Gastroesophageal sphincter (tissue), 4 donors: ENCODE results near the gene SERINC2. TPM values are rescaled to one million over a fixed set of nuclear protein-coding genes. Genes with fewer than 3 reads are reported as not detected.

ENCODE experiments used
- ATAC-seq: fragments of 150-250 bp; one replicate; pipeline ENCODE4 v1.9.1; 2016; ENCODE audit warnings: mild to moderate bottlenecking, moderate library complexity
- H3K27ac ChIP-seq, 4 donors: fragments of 200-600 bp; sonication (generic) in 3 of 4; 1 replicate in 3 of 4; 2 replicates in 1 of 4; pipeline ENCODE4 v1.5.1; 2016 to 2019
- H3K27me3 ChIP-seq: fragments of 200-600 bp; sonication (generic); one replicate; pipeline ENCODE4 v1.5.1; 2019
- H3K36me3 ChIP-seq, 2 donors: fragments of 200-600 bp; sonication (generic); one replicate each; pipeline ENCODE4 v1.5.1; 2019; ENCODE audit warnings: control low read depth in 1 of 2
- H3K4me1 ChIP-seq, 3 donors: fragments of 200-600 bp; sonication (generic); 1 replicate in 2 of 3; 2 replicates in 1 of 3; pipeline ENCODE4 v1.5.1; 2016 to 2019; ENCODE audit warnings: control low read depth in 2 of 3
- H3K4me3 ChIP-seq, 2 donors: fragments of 200-600 bp; sonication (generic); one replicate each; pipeline ENCODE4 v1.5.1; 2019; ENCODE audit warnings: mild to moderate bottlenecking in 1 of 2, moderate library complexity in 1 of 2
- H3K9me3 ChIP-seq, 3 donors: fragments of 200-600 bp; sonication (generic); one replicate each; pipeline ENCODE4 v1.5.1; 2017 to 2019; ENCODE audit warnings: control low read depth in 2 of 3
- EP300 ChIP-seq: sonication (generic); formaldehyde crosslinking; IDR thresholded peaks from one replicate; pipeline ENCODE4 v1.6.1; 2017; ENCODE audit warnings: antibody characterized with exemption, mild to moderate bottlenecking
- POLR2A ChIP-seq, 2 donors: fragments of 450-650 bp; IDR thresholded peaks; one replicate each; pipeline ENCODE4 v1.6.1; 2017; ENCODE audit warnings: antibody characterized with exemption in 2 of 2, mild to moderate bottlenecking in 2 of 2, moderate library complexity in 1 of 2
- POLR2AphosphoS5 ChIP-seq: sonication (generic); formaldehyde crosslinking; IDR thresholded peaks from one replicate; pipeline ENCODE4 v1.6.1; 2017; ENCODE audit warnings: antibody characterized with exemption
- WGBS, 2 donors: methylation state at CpG; one replicate each; pipeline ENCODE4 v1.1.5; 2018; ENCODE audit warnings: low coverage in 1 of 2; 5-methylcytosine and 5-hydroxymethylcytosine counted together
- total RNA-seq, 4 donors: library from RNA; depleted of rRNA; stranded (reverse); fragments of >200 nt; gene quantifications; one replicate each; pipeline ENCODE4 v1.1.0, GENCODE V29; 2016
- TF ChIP-seq, protein P1 (sequence below), 4 experiments: fragments of 200-600 bp in 2 of 4; fragments of 450-650 bp in 2 of 4; sonication (generic) in 1 of 4; IDR thresholded peaks; one replicate each; pipeline ENCODE4 v1.5.1; 2017 to 2019; ENCODE audit warnings: antibody characterized with exemption in 4 of 4, mild to moderate bottlenecking in 2 of 4, moderate library complexity in 2 of 4

SERINC2 gene
- total RNA-seq, 4 donors from 2014 or later = 2.5 to 8.7 (median 4.1) TPM

DNA sequence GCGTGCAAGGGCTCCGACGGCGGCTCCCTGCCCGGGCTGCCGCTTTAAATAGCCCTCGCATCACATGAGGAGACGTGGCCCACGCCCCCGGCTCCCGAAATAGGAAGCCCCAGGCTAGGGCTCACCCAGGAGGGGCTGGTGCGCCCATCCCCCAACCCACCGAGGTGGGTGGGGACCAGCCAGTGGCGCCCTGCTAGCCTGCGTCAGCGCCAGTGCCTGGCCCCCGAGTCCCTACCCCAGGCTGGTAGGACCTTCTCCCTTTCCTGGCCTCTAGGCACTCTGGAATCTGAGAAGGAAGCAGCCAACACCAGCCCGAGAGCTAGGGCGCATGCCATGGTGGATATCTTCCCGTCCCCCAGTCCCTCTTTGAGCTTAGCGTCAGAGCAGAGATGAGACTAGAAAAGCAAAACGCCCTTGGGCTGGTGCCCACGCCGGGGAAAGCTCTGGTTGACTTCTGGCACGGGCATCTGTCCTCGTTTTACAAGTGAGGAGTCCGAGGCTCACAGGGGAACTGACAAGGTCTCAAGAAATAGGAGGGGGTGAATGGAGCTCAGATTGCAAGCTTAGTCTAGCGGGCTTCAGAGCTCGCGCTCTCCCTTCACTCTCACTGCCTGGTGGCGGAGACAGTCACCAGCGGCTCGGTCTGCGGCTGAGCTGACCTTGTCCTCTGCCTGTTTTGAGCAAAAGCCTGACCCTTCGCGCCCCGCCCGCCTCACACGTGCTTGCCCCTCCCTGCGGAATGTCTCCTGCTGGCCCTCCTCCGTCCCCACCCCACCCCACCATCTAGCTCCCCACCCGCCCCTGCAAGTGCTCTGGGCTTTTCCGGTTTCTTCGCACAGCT, 39.7 kb upstream of the SERINC2 start, which contains the start of gene FABP3:
Gene FABP3, minus strand, starts transcription at position 21 of the 841 bp plus-strand sequence. CDS start 62 bp downstream, outside the sequence.
- TF ChIP-seq, protein P1, sequence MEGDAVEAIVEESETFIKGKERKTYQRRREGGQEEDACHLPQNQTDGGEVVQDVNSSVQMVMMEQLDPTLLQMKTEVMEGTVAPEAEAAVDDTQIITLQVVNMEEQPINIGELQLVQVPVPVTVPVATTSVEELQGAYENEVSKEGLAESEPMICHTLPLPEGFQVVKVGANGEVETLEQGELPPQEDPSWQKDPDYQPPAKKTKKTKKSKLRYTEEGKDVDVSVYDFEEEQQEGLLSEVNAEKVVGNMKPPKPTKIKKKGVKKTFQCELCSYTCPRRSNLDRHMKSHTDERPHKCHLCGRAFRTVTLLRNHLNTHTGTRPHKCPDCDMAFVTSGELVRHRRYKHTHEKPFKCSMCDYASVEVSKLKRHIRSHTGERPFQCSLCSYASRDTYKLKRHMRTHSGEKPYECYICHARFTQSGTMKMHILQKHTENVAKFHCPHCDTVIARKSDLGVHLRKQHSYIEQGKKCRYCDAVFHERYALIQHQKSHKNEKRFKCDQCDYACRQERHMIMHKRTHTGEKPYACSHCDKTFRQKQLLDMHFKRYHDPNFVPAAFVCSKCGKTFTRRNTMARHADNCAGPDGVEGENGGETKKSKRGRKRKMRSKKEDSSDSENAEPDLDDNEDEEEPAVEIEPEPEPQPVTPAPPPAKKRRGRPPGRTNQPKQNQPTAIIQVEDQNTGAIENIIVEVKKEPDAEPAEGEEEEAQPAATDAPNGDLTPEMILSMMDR (IDR thresholded peaks at IDR 0.05) = peak in 1 of 4 experiments; percentile 18
- TF ChIP-seq POLR2A (IDR thresholded peaks at IDR 0.05) (peak in 1 of 2 donors; percentile 35), EP300 (no peak), POLR2AphosphoS5 (peak; percentile 63)
- Histone ChIP-seq H3K4me1 (peaks cover 0 to 69% (median 27%) of the 10 kb centered on the region in 3 donors), H3K4me3 (peak within 1 kb of the TSS; percentile 33 to 57), H3K36me3 (no peaks in the 10 kb centered on the region), H3K27ac (peak within 1 kb of the TSS; percentile 62 to 90 (median 88)), H3K9me3 (no peaks in the 10 kb centered on the region), H3K27me3 (no peaks in the 10 kb centered on the region)
- ATAC-seq = peak; percentile 79
- 0% methylated on average over 1 to 7 of the region's 44 CpGs for WGBS, 2 donors

DNA sequence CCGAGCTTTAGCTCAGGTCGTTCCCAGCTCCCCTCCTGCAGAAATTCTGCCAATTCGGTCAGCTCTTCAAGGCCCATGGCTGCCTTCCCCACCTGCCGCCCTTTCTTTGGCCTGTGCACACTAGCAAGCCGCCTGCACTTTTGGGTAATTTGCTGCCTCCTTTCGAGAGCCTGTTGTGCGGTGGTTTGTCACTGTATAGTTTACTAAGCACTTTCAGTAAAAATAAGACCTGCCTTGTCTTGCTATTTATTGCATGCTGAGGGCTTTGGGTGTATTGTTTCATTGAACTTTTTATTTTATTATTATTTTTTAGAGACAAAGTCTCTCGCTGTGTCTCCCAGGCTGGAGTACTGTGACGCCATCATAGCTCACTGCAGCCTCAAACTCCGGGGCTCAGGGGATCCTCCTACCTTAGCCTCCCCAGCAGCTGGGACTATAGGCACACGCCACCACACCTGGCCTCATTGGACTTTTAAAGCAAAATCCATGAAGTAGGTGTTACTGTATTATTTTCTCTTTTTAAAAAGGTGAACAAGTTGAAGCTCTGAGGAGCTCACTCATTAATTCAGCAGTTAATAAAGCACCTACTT, 39.0 kb upstream of the SERINC2 start:
- no peaks in the 10 kb centered on the region for H3K9me3 ChIP-seq
- H3K4me3 ChIP-seq = peak overlapping the region; percentile 33 to 57
- H3K27ac ChIP-seq = peak overlapping the region; percentile 62 to 90 (median 88)
- ATAC-seq = no peak
- peaks cover 0 to 62% (median 27%) of the 10 kb centered on the region in 3 donors for H3K4me1 ChIP-seq
- H3K27me3 ChIP-seq = no peaks in the 10 kb centered on the region
- no peak for TF ChIP-seq EP300
- TF ChIP-seq, protein P1 (IDR thresholded peaks at IDR 0.05) = no peak
- no peak for TF ChIP-seq POLR2A (IDR thresholded peaks at IDR 0.05)
- no peak for TF ChIP-seq POLR2AphosphoS5
- WGBS, 2 donors = 30 to 32% methylated on average over 4 to 11 of the region's 11 CpGs
- H3K36me3 ChIP-seq = no peaks in the 10 kb centered on the region

DNA sequence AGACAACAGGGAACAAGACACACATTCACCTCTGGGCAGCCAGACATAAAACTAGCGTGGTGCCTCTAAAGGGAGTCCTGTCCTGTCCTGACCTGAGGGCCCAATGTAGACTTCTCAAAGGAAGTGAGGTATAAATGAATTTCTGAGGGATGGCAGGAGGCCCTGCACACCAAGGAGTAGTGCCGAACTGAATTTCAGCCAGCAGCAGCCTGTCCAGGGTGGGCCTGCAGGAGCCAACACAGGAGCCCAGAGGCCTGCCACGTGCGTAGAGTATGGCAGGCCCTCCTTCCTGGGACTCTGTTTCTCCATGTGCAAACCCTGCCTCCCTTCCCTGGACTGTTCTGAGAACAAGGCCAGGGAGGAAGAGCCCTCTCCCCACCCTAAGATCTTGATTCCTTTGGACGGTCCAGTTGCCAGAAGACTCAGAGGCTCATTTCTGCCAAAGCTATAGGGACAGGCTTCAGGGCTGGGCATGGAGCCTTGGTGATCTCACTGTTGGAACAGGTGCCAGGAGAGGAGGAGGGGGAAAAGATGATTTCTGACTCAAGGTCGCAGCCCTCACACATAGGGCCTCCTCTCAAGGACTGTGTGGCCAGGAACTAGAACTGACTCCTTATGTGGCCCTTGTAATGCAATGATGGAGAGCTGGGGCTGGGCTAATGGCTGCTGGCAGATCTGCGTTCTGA, 38.4 kb upstream of the SERINC2 start:
- TF ChIP-seq POLR2AphosphoS5 (peak; percentile 56), EP300 (no peak)
- peaks cover 0 to 55% (median 27%) of the 10 kb centered on the region in 3 donors for H3K4me1 ChIP-seq
- H3K27me3 ChIP-seq = no peaks in the 10 kb centered on the region
- ATAC-seq = peak; percentile 32
- 51 to 54% methylated on average over 4 to 6 of the region's 7 CpGs for WGBS, 2 donors
- H3K27ac ChIP-seq = peak overlapping the region; percentile 62 to 90 (median 88)
- H3K4me3 ChIP-seq = no peak overlapping the region
- H3K36me3 ChIP-seq = no peaks in the 10 kb centered on the region
- no peaks in the 10 kb centered on the region for H3K9me3 ChIP-seq

DNA sequence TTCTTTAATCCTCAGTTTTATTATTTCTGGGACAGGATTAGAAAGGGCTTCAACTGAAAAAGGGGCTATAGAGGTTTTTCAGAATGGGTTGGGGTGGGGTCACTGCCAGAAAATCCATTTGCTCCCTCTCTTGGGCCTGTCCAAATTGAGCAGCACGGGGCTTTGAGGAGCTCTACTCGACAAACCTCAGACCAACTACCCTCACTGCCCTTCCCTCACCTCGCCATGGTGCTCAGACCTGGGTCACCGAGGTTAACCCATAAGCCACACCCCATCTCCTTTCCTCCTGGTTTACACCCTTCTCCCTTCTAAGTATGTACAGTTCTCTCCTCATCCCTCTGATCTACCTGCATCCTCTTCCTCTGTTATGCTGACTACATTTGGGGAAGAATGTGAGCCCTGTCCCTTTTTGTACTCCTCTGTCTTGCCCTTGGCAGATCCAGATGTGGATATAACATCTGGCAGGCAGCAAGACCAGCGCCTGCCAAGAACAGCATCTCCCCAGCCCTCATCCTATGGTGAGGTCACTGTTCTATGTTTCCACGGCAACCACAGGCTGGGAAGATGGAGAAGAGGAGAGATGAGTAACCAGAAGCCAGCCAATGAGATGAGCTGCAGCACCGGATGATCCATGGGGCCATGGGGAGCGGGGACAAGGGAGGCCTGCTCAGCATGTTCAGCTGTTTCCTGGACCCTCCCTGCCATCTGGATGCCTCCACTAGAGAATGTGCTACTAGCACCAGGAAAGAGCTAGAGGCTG, 36.5 kb upstream of the SERINC2 start:
- H3K4me3 ChIP-seq = no peak overlapping the region
- no peak overlapping the region for H3K27ac ChIP-seq
- H3K36me3 ChIP-seq = no peaks in the 10 kb centered on the region
- TF ChIP-seq POLR2A (IDR thresholded peaks at IDR 0.05) = no peak
- TF ChIP-seq EP300 = no peak
- TF ChIP-seq POLR2AphosphoS5 = no peak
- TF ChIP-seq, protein P1 (IDR thresholded peaks at IDR 0.05) = no peak
- 70 to 78% methylated on average over 4 of the region's 8 CpGs for WGBS, 2 donors
- no peaks in the 10 kb centered on the region for H3K9me3 ChIP-seq
- H3K4me1 ChIP-seq = peaks cover 0 to 39% (median 28%) of the 10 kb centered on the region in 3 donors
- ATAC-seq = no peak
- H3K27me3 ChIP-seq = no peaks in the 10 kb centered on the region
